PC-9 (cell line): ENCODE data around the gene CYTH3.

ENCODE experiments used
- EZH2 ChIP-seq: fragments of 200-600 bp; sonication (generic); IDR thresholded peaks from 2 replicates; pipeline ENCODE4 v1.8.0; 2017; ENCODE audit warnings: antibody characterized with exemption, low read depth
- TF ChIP-seq, protein P1 (sequence below): fragments of 200-600 bp; sonication (generic); conservative IDR thresholded peaks from 2 replicates; pipeline ENCODE4 v1.6.1; 2017; ENCODE audit warnings: mixed run types, antibody characterized with exemption, mild to moderate bottlenecking, moderate library complexity

DNA sequence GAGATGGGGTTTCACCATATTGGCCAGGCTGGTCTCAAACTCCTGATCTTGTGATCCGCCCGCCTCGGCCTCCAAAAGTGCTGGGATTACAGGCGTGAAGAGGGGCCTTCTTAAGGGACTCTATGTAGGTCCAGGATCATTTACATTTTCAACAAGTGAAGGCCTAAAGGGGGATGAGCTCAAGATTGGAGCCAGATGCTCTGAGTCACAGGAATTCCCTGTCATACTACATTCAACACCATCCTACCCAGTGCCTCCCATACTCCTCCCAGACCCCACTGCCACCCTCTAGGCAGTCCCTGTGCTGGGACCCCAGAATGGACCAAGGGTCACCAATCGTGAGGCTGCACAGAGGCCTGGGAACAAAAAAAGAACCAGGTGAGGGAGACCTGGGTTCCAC, 29.9 kb downstream of the CYTH3 start:
- TF ChIP-seq, protein P1, sequence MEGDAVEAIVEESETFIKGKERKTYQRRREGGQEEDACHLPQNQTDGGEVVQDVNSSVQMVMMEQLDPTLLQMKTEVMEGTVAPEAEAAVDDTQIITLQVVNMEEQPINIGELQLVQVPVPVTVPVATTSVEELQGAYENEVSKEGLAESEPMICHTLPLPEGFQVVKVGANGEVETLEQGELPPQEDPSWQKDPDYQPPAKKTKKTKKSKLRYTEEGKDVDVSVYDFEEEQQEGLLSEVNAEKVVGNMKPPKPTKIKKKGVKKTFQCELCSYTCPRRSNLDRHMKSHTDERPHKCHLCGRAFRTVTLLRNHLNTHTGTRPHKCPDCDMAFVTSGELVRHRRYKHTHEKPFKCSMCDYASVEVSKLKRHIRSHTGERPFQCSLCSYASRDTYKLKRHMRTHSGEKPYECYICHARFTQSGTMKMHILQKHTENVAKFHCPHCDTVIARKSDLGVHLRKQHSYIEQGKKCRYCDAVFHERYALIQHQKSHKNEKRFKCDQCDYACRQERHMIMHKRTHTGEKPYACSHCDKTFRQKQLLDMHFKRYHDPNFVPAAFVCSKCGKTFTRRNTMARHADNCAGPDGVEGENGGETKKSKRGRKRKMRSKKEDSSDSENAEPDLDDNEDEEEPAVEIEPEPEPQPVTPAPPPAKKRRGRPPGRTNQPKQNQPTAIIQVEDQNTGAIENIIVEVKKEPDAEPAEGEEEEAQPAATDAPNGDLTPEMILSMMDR: no peak
- no peak for TF ChIP-seq EZH2
